Sigmoid colon (tissue), 7 donors: Measurements from ENCODE around the gene TRMT1. TPM values are rescaled to one million over a fixed set of nuclear protein-coding genes. Genes with fewer than 3 reads are reported as not detected.

Source experiments
- DNase-seq: peaks from one replicate; pipeline ENCODE4 v3.0.0-alpha.2; 2019
- H3K27ac ChIP-seq, 4 donors: fragments of 200-600 bp; sonication (generic); one replicate each; pipeline ENCODE4 v1.5.1; 2016 to 2019; ENCODE audit warnings: mild to moderate bottlenecking in 1 of 4
- H3K27me3 ChIP-seq, 3 donors: fragments of 200-600 bp; sonication (generic); one replicate each; pipeline ENCODE4 v1.5.1; 2019; ENCODE audit warnings: mild to moderate bottlenecking in 1 of 3
- H3K36me3 ChIP-seq, 4 donors: fragments of 200-600 bp; sonication (generic); one replicate each; pipeline ENCODE4 v1.5.1; 2016 to 2019
- H3K4me1 ChIP-seq, 4 donors: fragments of 200-600 bp; sonication (generic); one replicate each; pipeline ENCODE4 v1.5.1; 2017 to 2019
- H3K4me3 ChIP-seq, 4 donors: fragments of 200-600 bp; sonication (generic); one replicate each; pipeline ENCODE4 v1.5.1; 2017 to 2019; ENCODE audit warnings: mild to moderate bottlenecking in 2 of 4, moderate library complexity in 1 of 4
- H3K9me3 ChIP-seq, 4 donors: fragments of 200-600 bp in 3 of 4; sonication (generic) in 3 of 4; one replicate each; pipeline versions ENCODE4 v1.5.1 to v1.6.1; 2013 to 2019
- EP300 ChIP-seq, 4 donors: sonication (generic); formaldehyde crosslinking; IDR thresholded peaks; one replicate each; pipeline ENCODE4 v1.6.1; 2017; ENCODE audit warnings: antibody characterized with exemption in 4 of 4
- POLR2A ChIP-seq, 2 donors: fragments of 450-650 bp; IDR thresholded peaks; one replicate each; pipeline ENCODE4 v1.6.1; 2016; ENCODE audit warnings: antibody characterized with exemption in 2 of 2, mild to moderate bottlenecking in 2 of 2, moderate library complexity in 2 of 2
- POLR2AphosphoS5 ChIP-seq, 4 donors: sonication (generic); formaldehyde crosslinking; IDR thresholded peaks; one replicate each; pipeline ENCODE4 v1.6.1; 2017; ENCODE audit warnings: antibody characterized with exemption in 4 of 4
- WGBS, 2 donors: extraction: QIAGEN DNeasy Blood & Tissue Kit; methylation state at CpG; one replicate each; pipeline ENCODE4 v1.1.7; 2013; 5-methylcytosine and 5-hydroxymethylcytosine counted together
- intact Hi-C: fragments of 100-400 bp; cut with DNase I; formaldehyde crosslinking; loops from one replicate; pipeline ENCODE4 v1.15.1; 2023
- polyA plus RNA-seq, 3 donors: library from polyadenylated mRNA; stranded (reverse); fragments of 200-250 nt; gene quantifications; one replicate each; pipeline ENCODE4 v1.2.3, GENCODE V29; 2013
- total RNA-seq, 4 donors: library from RNA; depleted of rRNA; stranded (reverse); fragments of >200 nt; gene quantifications; one replicate each; pipeline ENCODE4 v1.1.0, GENCODE V29; 2016
- TF ChIP-seq, protein P1 (sequence below), 4 experiments: fragments of 450-650 bp in 3 of 4; fragments of 200-600 bp in 1 of 4; IDR thresholded peaks; one replicate each; pipeline ENCODE4 v1.5.1; 2016 to 2019; ENCODE audit warnings: antibody characterized with exemption in 4 of 4, mild to moderate bottlenecking in 3 of 4, moderate library complexity in 2 of 4
- donor health status: healthy with polysubstance abuse.
- donor health status: Bipolar disorder and iron deficiency.
- donor health status: healthy.

Gene TRMT1
- total and polyA plus RNA-seq, 7 donors: 6.7 to 48.6 (median 19.3) TPM

DNA sequence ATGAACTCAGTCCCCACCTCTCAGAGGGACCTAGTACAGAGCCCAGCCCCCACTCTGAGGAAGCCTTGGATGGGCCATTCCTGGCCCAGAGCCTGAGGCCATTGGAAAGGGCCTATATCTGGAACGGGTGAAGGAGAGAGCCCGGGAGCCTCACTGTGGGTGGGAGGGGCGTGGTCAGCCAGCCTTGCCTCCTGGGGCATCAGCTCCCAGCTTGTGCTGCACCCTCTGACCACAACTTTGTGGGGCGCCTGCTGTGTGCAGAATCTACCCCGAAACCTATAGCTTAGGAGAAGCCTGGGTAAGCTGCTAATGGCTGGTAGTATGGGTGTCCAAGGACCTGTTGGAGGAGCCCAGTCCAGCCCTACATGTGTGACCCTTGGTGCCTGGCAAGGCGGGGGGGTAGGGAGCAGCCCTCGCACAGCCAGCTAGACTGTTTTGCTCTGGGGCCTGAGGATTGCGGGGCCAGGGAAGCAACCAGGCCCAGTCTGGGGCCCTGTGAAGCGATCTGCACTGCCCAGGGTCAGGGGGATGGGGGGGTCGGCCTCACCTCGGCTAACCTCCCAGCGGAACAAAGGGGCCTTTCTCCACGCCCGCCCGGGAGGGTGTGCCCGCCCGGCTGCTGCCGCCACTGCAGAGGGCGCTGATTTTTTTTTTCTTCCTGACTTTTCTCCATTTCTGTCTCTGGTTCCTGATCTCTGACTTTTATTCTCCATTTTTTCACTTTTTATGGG, 56.1 kb downstream of the TRMT1 start:
- Histone ChIP-seq H3K9me3 (no peaks in the 10 kb centered on the region), H3K27me3 (no peaks in the 10 kb centered on the region), H3K27ac (peak overlapping the region; percentile 95 to 99 (median 97)), H3K4me3 (peak overlapping the region in 3 of 4 donors; percentile 35 to 44 (median 42)), H3K36me3 (no peaks in the 10 kb centered on the region), H3K4me1 (peaks cover 0 to 100% (median 100%) of the 10 kb centered on the region in 4 donors)
- TF ChIP-seq POLR2AphosphoS5 (IDR thresholded peaks at IDR 0.05): peak in 1 of 4 donors; percentile 3
- TF ChIP-seq, protein P1, sequence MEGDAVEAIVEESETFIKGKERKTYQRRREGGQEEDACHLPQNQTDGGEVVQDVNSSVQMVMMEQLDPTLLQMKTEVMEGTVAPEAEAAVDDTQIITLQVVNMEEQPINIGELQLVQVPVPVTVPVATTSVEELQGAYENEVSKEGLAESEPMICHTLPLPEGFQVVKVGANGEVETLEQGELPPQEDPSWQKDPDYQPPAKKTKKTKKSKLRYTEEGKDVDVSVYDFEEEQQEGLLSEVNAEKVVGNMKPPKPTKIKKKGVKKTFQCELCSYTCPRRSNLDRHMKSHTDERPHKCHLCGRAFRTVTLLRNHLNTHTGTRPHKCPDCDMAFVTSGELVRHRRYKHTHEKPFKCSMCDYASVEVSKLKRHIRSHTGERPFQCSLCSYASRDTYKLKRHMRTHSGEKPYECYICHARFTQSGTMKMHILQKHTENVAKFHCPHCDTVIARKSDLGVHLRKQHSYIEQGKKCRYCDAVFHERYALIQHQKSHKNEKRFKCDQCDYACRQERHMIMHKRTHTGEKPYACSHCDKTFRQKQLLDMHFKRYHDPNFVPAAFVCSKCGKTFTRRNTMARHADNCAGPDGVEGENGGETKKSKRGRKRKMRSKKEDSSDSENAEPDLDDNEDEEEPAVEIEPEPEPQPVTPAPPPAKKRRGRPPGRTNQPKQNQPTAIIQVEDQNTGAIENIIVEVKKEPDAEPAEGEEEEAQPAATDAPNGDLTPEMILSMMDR (IDR thresholded peaks at IDR 0.05): no peak
- no peak for TF ChIP-seq EP300 (IDR thresholded peaks at IDR 0.05)
- no peak for TF ChIP-seq POLR2A (IDR thresholded peaks at IDR 0.05)
- WGBS, 2 donors: 15 to 33% methylated on average over 19 of the region's 19 CpGs
- intact Hi-C loops: loop anchor here (2.0 kb wide), 2 partner anchors 28 to 68 kb away; no protein-coding TSS in a partner anchor
- no peak for DNase-seq

DNA sequence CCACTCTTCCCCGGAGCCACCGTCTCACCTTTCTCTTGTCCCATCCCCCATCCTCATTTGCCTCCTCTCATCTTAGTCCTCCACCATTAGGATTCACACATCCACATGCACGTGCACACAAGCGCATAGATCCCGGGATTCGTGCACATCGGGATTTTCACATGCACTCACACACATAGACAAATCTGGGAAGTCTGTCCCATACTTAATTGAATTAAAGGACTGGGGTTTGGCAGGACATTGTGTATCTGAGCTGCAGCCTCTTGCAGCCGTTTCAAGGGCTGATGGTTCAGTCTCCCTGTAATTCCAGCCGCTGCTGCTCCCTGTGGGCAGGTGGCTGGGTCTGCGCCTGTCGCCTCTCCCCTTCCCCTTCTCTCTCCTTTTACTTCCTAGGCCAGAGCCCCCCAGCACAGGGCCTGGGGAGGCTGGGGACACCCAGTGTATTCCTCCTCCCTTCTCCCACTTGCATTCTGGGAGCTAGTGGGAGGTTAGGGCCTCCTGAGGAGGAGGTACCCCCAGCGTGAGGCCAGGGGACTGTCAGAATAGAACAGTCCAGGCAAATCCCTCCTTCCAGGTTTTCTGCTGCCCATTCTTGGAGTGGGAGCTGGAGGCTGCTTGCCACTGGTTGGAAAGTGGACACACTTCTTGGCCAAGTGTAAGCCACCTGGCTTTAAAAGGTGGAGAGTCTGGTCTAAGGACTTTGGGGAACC, 57.4 kb downstream of the TRMT1 start:
- WGBS, 2 donors: 81 to 84% methylated on average over 12 of the region's 12 CpGs
- Histone ChIP-seq H3K27me3 (no peaks in the 10 kb centered on the region), H3K9me3 (no peaks in the 10 kb centered on the region), H3K4me1 (peaks cover 0 to 100% (median 100%) of the 10 kb centered on the region in 4 donors), H3K36me3 (no peaks in the 10 kb centered on the region), H3K27ac (peak overlapping the region; percentile 95 to 99 (median 97)), H3K4me3 (no peak overlapping the region)
- intact Hi-C loops: no loop called here
- no peak for DNase-seq
- TF ChIP-seq EP300 (IDR thresholded peaks at IDR 0.05): no peak
- TF ChIP-seq, protein P1 (IDR thresholded peaks at IDR 0.05): peak in 2 of 4 experiments; percentile 9 to 20
- peak in 2 of 4 donors; percentile 20 to 33 for TF ChIP-seq POLR2AphosphoS5 (IDR thresholded peaks at IDR 0.05)

DNA sequence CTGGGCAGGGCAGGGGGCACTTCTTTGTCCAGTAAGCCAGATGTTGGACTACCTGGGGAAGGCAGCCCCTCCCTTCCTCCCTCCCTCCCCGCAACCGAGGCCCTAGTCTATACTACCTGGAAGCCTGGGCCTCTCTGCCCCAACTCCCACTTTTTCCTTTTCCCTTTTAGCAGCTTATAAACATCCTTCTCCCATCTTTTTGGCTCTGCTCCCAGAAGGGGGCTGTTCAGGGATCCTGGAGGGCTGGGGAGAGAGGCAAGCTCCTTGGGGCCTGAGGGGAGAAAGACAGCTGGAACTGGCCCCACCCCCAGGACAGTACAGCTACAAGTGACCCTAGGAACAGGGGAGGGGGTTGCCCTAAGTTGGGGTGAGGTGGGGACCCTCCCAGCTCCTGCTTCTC, 58.8 kb downstream of the TRMT1 start:
- intact Hi-C loops: no loop called here
- WGBS, 2 donors: 57 to 66% methylated on average over 2 of the region's 2 CpGs
- Histone ChIP-seq H3K4me3 (no peak overlapping the region), H3K27me3 (no peaks in the 10 kb centered on the region), H3K4me1 (peaks cover 0 to 100% (median 100%) of the 10 kb centered on the region in 4 donors), H3K27ac (peak overlapping the region; percentile 95 to 99 (median 97)), H3K9me3 (no peaks in the 10 kb centered on the region), H3K36me3 (no peaks in the 10 kb centered on the region)
- TF ChIP-seq POLR2A (IDR thresholded peaks at IDR 0.05) (no peak), POLR2AphosphoS5 (IDR thresholded peaks at IDR 0.05) (no peak), EP300 (IDR thresholded peaks at IDR 0.05) (no peak)
- TF ChIP-seq, protein P1 (IDR thresholded peaks at IDR 0.05): no peak
- DNase-seq: no peak

DNA sequence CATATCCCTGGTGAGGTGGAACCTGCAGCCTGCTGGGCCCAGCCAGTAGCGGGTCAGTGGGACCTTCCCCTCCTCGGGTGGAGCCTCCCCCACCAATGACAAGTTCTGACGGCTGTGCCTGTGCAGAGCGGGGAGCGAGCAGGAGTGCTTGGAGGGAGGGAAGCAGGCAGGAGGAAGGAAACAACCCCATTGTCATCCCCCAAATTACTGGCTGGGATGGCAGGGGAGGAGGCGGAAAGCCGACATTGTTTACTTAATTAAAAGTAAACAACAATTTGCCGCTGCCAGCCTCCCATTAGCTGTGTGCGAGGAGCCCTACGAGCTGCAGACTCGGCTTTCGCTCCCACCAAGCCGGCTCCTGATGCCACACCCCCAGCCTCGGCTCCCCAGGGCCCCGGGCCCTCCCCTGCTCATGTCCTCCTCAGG, 59.4 kb downstream of the TRMT1 start:
- H3K4me1 ChIP-seq: peaks cover 0 to 100% (median 100%) of the 10 kb centered on the region in 4 donors
- intact Hi-C loops: no loop called here

More for the DNA sequence above, 59.4 kb downstream of the TRMT1 start:
- no peaks in the 10 kb centered on the region for H3K27me3 ChIP-seq
- TF ChIP-seq POLR2AphosphoS5 (IDR thresholded peaks at IDR 0.05) (no peak), POLR2A (IDR thresholded peaks at IDR 0.05) (no peak), EP300 (IDR thresholded peaks at IDR 0.05) (no peak)
- TF ChIP-seq, protein P1 (IDR thresholded peaks at IDR 0.05): no peak
- H3K4me3 ChIP-seq: no peak overlapping the region
- no peaks in the 10 kb centered on the region for H3K36me3 ChIP-seq
- H3K27ac ChIP-seq: peak overlapping the region; percentile 95 to 99 (median 97)
- H3K9me3 ChIP-seq: no peaks in the 10 kb centered on the region
- WGBS, 2 donors: 29 to 57% methylated on average over 15 of the region's 15 CpGs
- DNase-seq: no peak
